ELR (cell line): ENCODE results near the gene SGCD.

Experiments
- DNase-seq: peaks from one replicate; pipeline ENCODE4 v3.0.0-alpha.2; 2015; ENCODE audit warnings: low read depth

Gene SGCD

DNA sequence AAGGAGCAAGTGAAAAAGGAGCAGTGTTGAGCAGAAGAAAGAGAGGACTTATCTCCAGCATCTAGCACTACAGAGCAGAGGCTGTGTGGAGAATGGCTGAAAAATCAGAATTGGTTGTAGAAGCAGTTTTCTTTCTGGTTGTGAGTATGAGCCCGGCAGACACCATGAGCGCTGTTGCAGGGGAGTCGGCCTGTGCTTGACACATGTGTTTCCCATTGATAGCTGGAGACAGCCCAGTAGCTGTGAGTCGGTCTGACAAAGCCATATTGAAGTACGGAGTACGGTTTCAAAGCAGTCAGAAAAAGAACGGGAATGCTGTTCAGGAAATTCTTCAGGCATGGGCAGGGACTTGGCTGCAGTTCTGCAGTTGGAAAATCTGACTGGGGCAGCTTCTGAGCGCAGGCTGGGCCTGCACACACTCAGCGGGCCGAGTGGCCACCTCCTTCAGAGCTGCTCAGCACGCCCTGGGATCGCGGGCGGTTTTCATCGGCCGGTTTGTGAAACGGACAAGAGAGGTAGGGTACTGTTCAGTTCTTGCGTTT, at the start of gene SGCD:
Gene SGCD (plus strand): TSS at position 447 of the 542 bp plus-strand sequence.
- peak; percentile 0 for DNase-seq

DNA sequence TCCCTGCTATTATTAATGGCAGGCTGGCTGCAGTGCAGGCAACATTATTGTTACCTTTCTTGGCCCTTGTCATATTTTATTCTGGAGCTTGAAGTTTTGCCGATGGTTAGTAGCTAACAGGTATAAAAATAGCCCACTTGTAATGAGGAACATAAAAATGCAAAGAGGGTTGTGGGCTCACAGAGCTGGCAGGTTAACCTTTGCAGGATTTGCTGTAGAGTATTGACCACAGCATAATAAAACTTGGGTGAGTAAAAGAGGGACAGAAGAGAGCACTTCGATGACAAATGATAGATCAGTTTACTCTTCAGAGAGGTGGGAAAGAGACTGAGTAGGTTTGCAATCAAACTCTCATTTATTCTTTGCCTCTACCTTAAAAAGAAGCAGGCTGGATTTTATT, 49.7 kb upstream of the SGCD start:
- DNase-seq, result no peak

DNA sequence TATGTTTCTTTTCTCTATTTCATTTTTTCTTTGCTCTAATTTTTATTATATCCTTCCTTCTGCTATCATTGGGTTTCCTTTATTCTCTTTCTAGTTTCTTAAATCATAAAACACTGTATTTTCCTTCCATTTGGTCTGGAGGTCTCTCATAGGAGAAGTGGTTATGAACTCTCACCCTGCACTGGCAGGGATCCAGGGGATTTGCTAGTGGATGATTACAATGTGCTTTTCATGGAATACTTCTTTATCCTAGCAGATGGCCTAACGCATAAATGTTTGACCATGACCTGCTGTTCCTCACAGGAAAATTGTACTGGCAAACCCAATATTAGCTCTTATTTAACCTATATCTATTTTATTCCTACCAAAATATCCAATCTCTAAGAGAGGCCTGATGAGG, 31.5 kb upstream of the SGCD start:
- no peak for DNase-seq

DNA sequence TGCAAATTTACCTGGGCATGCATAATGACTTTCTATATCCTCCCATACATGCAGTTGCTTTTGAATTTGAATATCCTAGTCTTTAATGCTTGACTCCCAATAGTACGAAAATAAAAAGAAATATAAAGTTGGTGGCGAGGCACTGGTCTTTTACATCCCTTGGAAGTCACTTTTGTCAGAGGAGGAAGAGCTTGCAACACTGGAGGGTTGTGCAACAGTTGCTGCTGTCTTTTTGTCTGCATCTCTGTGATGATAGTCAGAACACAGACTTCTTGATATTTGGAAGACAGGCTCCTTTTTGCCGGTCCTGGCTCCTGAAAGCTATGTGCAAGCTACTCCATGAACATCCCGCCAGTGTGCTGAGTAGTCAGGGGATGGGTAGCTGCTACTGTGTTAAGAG, 16.8 kb upstream of the SGCD start:
- DNase-seq, result no peak

DNA sequence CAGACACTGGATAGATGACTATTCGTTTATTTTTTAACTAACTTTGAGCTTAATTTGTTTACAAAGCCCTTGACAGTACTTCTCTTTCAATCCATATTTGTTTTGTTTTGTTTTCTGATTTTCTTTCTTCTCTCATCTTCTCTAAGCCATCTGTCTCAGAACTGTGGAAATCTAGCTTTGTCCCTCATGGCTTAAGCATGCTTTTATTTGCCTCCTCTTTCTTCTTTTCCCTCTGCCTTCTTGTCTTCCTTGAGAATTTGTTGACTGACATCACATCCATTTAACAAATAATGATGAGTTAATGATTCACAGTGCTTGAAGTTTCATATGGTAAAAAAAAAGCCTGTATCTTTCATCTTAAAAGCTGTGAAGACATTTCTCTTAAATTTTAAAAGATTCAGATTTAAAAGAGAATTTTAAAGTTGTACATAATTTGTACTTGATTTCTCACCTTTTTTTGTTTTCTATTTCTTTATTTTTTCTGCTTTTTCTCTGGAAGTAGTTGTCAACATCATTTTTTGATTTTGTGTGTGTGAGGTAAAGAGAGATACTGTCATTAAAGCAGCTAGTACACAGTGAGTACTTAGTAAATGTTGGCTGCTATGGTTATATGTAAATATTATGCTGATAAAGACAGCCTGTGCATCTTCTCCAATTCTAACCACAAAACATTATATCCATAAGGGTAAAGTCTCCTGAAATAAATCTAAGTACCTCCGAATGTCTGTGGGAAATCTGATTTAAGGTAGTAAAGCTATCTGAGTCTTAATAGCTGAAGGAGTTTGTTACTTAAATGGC, 13.9 kb upstream of the SGCD start:
- DNase-seq, result no peak

DNA sequence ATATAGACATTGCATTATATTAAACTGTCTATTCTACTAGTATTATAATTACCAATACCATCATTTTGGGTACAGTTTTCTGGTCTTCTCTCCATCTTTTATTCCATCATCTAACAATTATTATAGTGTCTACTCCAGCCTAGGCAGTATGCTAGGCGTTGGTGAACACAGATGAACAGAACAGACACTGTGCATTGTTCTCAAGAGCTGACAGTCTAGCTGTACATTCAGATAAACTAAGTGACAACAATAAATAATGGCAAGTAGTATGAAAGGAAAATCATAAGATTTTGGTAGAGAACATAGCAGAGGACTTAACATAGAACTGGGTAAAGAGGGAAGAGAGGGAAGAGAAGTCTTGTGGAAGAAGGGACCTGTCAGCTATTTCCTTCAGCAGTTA, 12.5 kb upstream of the SGCD start:
- no peak for DNase-seq

DNA sequence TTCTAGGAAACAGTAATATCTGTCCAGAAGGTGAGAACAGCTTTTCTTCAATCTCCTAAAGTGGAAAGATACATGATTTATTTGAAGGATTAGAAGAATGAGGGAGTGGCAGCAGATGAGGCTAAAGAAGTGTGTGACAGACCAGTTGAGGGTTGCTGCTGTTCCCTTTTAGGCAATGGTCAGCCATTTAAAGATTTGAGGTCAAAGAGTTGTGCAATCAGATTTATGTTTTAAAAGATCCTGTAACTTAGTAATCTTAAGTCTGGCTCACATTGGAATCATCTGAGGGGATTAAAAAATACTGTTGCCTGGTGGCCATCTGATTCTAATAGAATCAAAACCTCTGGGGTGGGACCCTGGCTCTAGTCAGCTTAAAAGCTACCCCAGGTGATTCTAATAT, 4.3 kb upstream of the SGCD start:
- DNase-seq, result no peak

DNA sequence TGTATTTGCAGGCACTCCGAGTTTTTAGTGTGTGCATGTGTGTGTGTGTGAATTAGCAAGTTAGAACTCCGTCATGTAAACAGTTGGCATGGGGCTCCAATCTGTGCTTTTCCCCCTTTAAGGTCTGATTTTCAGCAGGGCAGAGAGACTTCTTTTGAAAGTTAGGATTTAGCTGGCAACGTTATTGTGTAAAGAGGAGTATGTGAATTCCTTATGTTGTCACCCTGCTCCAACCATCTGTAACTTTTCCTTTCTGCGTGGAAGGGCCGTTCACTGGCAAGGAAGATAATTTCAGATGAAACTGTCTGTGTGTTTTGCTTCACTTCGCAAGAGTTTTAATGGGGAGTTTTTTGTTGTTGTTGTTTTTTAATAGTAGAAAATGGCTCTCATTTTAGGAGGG, 332 bp downstream of the SGCD start:
- DNase-seq, result no peak

DNA sequence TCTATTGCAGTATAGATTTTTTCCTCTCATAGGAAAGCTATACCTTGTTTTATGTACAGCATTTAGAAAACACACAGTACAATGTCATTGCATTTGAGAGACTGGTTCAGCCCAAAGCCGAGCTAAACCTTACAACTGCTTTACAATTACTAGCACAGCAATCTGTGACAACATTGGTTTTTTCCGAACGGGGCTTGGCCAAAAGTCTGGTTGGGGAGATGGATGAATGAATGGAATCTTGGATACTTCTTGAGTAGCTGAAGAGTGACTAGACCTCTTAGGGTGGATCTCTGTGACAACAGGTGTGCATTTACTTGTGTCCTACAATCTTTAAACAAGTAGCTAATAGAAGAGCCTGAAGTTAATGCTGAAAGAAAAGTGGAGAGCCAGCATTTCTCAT, 1.2 kb downstream of the SGCD start:
- no peak for DNase-seq

DNA sequence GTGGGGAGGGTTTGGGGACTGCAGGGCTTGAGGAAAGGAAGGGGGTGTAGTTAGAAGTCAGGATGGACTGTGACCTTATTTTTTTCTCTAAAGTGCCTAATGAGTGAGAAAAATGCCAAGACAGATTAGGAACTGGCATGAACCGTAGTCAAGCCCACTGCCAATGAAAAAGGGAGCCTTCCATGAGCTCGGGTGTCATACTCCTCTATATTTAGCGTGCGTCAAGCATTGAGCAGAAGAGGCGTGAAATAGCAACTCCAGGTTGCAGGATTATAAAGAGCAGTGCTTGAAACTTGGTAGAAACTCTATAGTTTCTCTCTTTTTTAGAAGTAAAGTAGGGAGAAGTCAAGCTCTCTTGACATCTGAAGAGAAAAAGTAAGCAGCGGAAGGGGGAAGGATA, 1.8 kb downstream of the SGCD start:
- no peak for DNase-seq

DNA sequence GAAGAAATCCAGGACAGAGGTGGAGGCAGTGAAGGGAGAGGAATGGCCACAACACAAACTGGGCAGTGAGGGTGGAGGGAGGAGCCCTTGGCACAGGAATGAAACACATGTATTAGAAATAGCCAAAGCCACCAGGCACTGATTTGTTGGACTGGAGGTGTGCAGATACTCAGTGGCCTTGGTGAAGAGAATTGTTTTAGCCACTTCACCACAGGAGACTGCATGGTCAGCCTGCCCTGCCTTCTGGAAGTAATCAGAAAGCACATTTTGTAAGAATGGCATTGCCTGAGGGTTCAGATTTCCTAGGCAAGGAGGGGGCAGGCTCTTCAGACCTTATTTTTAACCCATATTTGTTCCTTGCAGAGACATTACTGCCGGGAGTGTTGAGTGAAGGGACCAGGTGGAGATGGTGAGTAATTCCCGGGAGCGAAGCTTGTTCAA, 2.2 kb downstream of the SGCD start:
- DNase-seq, result no peak

DNA sequence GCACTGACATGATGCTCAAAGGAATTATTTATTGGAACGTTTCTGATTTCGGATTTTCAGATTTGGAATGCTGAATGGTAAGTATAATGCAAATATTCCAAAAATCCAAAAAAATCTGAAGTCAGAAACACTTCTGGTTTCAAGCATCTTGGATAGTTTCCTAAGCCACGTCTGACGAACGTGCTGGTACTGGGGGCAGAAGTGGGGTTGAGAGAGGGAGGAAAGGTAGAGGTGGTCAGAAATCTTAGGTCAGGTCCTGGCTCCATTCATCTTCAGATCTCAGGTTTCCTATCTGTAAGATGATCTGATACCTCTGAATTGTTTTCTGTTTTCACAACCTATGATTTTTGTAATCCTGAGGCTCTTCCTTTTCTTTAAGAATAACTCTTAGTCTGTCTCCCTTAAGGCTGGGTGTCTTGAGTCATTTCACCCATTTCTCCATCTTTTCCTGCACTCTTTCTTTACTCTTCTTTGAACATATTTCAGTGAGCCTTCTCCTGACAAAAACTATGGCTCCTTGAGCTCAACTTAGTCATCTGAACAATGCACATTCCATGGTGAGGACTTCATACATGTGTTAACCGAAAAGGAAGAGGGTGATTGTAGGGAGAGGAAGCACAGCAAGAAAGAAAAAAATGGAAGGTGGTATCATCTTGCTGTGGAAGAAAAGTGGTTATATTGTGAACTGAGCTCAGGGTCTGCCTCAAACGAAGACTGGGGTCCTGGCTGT, 3.3 kb downstream of the SGCD start:
- no peak for DNase-seq

DNA sequence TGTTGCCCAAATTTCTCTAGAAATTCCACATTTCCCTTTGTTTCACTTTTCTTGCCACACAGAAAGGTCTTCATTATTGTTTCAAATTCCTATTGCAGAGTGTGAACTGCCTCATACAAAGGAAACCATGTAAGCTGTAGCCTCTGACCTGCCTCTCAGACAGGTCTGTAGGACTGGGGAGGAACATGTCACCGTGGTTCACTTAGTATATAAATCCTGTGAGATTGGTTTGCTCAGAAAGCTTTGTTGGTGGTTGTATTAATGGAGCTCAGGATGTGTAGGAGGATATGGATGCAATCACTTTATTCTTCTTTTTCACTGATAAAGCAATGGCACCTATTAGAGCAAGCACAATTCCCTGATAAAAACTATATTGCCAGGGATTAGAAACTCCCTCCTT, 4.2 kb downstream of the SGCD start:
- no peak for DNase-seq

DNA sequence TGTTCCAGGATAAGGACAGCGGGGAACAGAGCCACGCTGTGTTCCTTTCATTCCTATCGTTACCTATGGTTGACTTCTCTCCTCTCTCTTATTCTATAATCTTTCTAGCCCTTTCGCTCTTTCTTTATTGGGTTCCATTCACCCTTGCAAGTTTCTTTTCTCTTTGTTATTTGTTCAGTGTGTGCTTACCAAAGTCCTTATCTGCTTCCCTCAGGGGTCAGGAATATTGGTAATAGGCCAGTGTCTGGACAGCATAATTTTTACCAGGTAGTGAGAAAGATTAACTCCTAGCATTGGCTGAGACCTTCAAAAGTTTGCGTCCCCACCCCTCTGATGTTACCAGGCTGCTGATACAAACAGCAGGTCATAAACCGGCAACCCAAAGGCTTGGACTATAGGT, 4.9 kb downstream of the SGCD start:
- DNase-seq, result no peak

DNA sequence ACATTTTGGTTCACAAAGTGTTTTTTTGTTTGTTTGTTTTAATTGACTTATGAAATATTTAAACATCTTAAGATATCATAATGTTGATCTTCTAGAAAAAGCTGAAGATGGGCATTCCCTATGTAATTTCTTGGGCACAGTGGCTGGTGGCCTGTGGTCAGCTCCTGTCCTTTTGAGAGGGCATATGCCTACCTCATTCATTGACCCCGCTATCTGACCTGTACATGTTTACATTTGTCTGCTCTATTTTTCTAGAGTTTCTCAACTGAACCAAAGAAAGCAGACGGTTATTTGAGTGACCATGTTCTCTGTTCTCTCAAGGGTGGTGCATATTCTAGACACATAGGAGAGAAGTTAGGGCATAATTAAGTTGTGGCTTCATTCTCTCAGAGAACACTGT, 5.3 kb downstream of the SGCD start:
- no peak for DNase-seq

DNA sequence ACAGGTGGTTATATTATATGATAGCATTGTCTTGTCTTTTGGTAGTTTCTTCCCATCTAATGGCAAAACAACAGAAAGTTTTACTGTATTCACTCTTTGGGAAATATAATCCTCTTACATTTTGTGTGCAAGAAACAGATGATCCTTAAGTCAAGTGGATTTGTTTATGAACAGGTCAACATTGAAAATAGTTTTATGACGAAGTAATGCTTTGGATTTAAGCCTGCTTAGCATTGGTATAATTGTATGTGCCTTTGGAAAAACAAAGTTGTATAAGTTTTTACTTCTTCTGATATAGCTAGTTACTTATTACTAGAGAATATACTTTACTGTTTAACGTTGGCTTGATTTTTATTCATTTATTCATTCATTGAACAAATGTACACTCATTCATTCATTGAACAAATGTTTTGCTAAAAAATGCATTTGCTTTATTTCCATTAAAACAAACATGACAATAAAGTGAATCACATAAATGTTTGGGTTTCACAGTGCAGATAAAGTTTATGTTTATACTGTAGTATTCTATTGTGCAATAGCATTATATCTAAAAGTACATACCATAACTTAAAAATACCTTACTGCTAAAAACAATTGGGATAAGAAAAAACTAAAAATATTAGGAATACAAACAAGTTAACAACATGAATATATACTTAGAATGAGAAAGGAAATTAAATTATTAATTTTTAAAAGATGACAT, 12.3 kb downstream of the SGCD start:
- no peak for DNase-seq

DNA sequence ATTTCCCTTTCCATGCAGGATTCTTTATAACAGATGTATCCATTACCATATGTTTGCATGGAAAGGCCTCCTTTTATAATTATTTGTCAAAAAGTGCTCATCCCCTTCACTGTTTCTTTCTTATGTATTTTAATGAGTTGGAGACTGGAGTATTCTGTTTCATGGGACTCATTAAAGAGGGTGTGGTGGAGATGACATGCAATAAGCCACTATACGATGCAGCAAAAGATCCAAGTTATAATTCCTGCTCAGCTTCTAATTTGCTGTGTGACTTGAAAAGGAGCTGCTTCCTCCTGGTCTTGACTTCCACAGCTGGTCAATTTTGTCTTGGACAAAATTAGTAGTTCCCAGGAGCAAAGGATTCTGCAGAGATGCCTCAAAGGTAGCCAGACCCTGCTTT, 13.9 kb downstream of the SGCD start:
- DNase-seq, result no peak

DNA sequence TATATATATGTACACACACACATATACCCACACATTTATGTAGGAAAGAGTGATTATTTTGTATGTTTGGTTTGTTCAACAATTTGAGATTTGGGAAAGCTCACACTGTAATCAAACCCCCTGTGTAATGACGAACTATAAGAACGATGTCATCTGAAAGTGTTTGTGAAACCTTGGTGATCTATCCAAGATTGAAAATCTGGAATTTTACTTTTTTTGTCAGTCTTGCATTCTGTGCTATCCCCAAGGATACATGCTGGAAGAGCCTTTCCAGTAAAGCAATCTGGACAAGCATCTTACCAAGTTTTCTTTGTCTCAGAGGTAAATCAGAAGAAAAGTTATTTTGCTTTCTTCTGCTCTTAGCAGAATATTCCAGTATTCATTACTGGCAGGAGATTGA, 23.3 kb downstream of the SGCD start:
- no peak for DNase-seq

DNA sequence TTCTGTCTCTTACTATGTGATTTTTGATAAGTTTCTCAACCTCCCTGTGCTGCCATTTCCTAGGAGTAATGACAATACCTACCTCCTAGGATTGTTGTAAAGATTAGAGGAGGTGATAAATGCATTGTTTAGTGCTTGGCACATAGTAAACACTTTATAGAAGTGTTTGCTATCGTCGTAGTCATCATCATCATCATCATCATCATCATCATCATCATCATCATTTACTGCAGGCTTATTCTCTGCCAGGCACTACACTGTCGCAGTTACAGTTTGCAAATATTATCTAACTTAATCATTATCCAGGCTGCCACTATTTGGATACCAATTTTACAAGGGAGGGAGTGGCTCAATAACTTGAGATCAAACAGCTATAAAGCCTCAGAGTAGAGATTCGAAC, 24.5 kb downstream of the SGCD start:
- DNase-seq, result no peak

DNA sequence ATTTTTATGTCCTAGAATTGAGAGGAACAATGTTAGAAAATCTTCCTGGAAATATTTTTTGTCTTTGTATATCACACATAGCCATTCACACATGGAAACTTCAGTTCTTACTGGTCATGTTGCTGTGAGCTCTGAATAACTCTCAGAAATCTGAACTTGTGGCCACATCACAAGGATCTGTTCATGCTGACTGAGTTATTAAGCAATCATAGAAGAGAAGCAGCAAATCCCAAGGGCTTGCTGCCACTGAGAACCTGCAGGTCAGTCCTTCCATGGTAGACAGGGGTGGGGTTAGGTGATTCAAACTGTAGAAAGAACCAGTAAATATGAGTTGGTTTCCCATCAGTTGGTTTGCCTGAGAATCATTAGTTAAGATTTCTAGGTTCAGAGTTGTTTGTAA, 27.6 kb downstream of the SGCD start:
- DNase-seq, result no peak

DNA sequence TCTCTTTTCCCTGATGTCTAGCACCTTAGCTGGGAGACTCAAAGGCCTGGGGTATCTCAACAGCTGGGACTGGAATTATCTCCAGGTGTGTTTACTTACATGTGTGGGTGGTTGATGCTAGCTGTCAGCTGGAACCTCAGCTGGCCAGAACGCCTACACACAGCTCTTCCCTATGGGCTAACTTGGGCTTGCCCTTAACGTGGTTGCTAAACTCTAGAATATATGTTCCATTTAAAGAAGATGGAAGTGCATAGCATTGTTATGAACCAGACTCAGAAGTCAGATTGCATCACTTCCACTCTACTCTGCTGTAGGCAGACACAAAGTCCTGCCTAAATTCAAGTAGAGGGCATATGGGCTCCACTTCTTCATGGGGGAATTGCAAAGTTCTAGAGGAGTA, 29.3 kb downstream of the SGCD start:
- DNase-seq, result no peak

DNA sequence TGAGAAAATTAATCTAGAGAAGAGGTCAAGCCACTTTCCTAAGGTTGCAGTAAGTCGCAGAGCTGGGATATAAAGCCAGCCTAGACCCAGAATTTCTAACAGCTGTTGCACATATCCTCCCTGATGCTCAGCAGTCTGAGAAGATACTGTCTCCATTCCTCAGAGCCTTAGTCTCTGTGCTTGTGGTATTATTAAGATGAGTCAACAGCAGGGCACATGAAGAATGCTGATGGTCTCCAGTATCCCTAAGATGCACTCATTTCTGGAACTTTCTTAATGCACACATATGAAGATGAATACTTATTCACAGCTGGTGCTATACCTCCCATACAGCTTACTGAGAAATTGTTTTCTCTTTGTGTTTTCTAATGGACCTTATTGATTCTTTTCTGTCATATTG, 32.5 kb downstream of the SGCD start:
- DNase-seq, result no peak
